ENCODE measurements around the gene FBXO28.
"Not testable (repeated sequence)": the region's sequence is repeated elsewhere in the genome, so short reads cannot be mapped to it uniquely, and the experiment has no call there.

FBXO28 gene

GRCh38 chr1:224188286-224188685 is 74.4 kb downstream of the FBXO28 start:
- no peak for DNase-seq (ENCODE audit: low spot score)

- DNase-seq (ENCODE audit: low spot score), result no peak
Observed at GRCh38 chr1:224189561-224189960, 75.7 kb downstream of the FBXO28 start.

GRCh38 chr1:224192082-224192788 is 78.3 kb downstream of the FBXO28 start:
- no peak for DNase-seq (ENCODE audit: low spot score)

GRCh38 chr1:224193319-224193966 is 79.5 kb downstream of the FBXO28 start:
- no peak for DNase-seq (ENCODE audit: low spot score)

- peak; percentile 42 for DNase-seq (ENCODE audit: low spot score)
Observed at GRCh38 chr1:224196813-224197600, 83.1 kb downstream of the FBXO28 start.

- DNase-seq (ENCODE audit: low spot score), result no peak
Observed at GRCh38 chr1:224198572-224198971, 84.7 kb downstream of the FBXO28 start.

GRCh38 chr1:224199679-224200078 is 85.8 kb downstream of the FBXO28 start:
- DNase-seq (ENCODE audit: low spot score), result no peak

GRCh38 chr1:224201383-224201782 is 87.5 kb downstream of the FBXO28 start:
- peak; percentile 40 for DNase-seq (ENCODE audit: low spot score)

GRCh38 chr1:224201853-224202252 is 87.9 kb downstream of the FBXO28 start:
- DNase-seq (ENCODE audit: low spot score), result no peak

GRCh38 chr1:224203243-224204016 is 89.5 kb downstream of the FBXO28 start:
- peak; percentile 54 for DNase-seq (ENCODE audit: low spot score)

GRCh38 chr1:224205438-224205840 is 91.5 kb downstream of the FBXO28 start:
- DNase-seq (ENCODE audit: low spot score), result peak; percentile 68

GRCh38 chr1:224205931-224206538 is 92.1 kb downstream of the FBXO28 start:
- not testable (repeated sequence) for DNase-seq (ENCODE audit: low spot score)

- peak; percentile 33 for DNase-seq (ENCODE audit: low spot score)
Observed at GRCh38 chr1:224211206-224211962, 97.5 kb downstream of the FBXO28 start.
